Activated CD4-positive, alpha-beta memory T cell treated with anti-CD3 and anti-CD28 coated beads for 36 hours (primary cell): ENCODE data around the gene RAB22A. TPM values are rescaled to one million over a fixed set of nuclear protein-coding genes. Genes with fewer than 3 reads are reported as not detected.

ENCODE experiments used
- CTCF ChIA-PET: fragments of 350-600 bp; sonication (Branson Sonifier 250); formaldehyde crosslinking; loops from one replicate; lab custom pipeline; 2021; ENCODE audit warnings: antibody characterized with exemption, inconsistent platforms; lab: Charles Lee
- POLR2A ChIA-PET: fragments of 350-600 bp; sonication (Branson Sonifier 250); formaldehyde crosslinking; loops from one replicate; lab custom pipeline; 2021; ENCODE audit warnings: antibody characterized with exemption; lab: Charles Lee
- DNase-seq: peaks from one replicate; pipeline ENCODE4 v3.0.0-alpha.2; 2020
- H3K27ac Mint-ChIP-seq: one replicate; pipeline ENCODE4 v1.8.0; 2021; ENCODE audit warnings: mixed read lengths
- H3K27me3 Mint-ChIP-seq: one replicate; pipeline ENCODE4 v1.8.0; 2021; ENCODE audit warnings: mixed read lengths
- H3K36me3 Mint-ChIP-seq: one replicate; pipeline ENCODE4 v1.8.0; 2021; ENCODE audit warnings: mixed read lengths
- H3K4me1 Mint-ChIP-seq: one replicate; pipeline ENCODE4 v1.8.0; 2021; ENCODE audit warnings: low read depth, mixed read lengths
- H3K4me3 Mint-ChIP-seq: one replicate; pipeline ENCODE4 v1.8.0; 2021; ENCODE audit warnings: mild to moderate bottlenecking, mixed read lengths
- H3K9me3 Mint-ChIP-seq: one replicate; pipeline ENCODE4 v1.8.0; 2021; ENCODE audit warnings: mixed read lengths
- intact Hi-C: fragments of 100-400 bp; cut with micrococcal nuclease; formaldehyde crosslinking; loops from one replicate; pipeline ENCODE4 v1.15.1; 2023
- total RNA-seq, 2 experiments: library from RNA; stranded (reverse); gene quantifications; one replicate each; pipeline ENCODE4 v1.2.3, GENCODE V29; 2021

RAB22A gene
- total RNA-seq, 2 experiments from 2014 or later, result 10.5 to 12.0 TPM

DNA sequence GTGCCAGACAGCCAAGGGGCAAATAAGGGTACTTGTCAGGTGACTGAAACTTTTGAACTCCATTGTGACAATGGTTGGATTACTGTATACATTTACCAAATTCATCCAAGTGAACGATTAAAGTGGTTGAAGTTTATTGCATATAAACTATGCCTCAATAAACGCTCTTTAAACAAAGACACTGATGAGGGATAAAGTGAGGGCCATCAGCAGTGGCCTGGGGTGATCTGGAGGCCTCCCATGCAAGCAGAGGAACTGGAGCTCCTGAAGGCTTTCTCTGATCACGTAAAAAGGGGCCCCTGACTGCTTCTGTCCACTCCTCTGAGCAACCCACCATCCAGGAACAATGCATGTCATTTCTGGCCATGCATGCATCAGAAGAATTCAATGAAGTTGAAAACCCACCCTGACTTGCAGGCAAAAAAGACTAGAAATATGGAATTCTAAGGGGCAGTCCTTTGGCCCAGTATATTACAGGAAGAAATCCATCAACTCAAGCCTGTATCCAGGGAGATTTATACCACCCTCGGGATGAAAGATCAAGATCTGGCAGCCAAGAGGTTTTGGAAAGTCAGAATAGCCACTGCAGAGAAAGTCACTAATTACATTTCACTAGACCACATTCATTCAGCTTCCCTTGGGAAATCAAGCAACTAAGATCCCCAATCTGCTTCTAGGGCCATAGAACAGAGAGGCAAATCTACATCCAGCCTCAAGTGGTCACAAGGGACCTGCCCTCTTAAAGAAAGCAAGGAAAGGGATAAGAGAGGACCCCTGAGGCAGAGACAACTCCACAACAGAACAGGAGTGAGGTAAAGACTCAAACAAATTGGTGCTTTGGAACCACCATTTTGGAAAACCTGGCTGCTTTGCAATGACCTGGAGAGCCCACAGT, 31.7 kb upstream of the RAB22A start:
- POLR2A ChIA-PET, result no interaction called here
- DNase-seq, result no peak
- H3K4me1 Mint-ChIP-seq, result peaks cover 2% of the 10 kb centered on the region
- H3K27ac Mint-ChIP-seq, result no peak overlapping the region
- peaks cover 6% of the 10 kb centered on the region for H3K36me3 Mint-ChIP-seq
- no peaks in the 10 kb centered on the region for H3K27me3 Mint-ChIP-seq
- no peak overlapping the region for H3K4me3 Mint-ChIP-seq
- intact Hi-C loops, result no loop called here
- H3K9me3 Mint-ChIP-seq, result no peaks in the 10 kb centered on the region
- CTCF ChIA-PET, result no interaction called here

GRCh38 chr20:58286729-58287128, 22.8 kb upstream of the RAB22A start:
- peak; percentile 12 for DNase-seq
- peaks cover 13% of the 10 kb centered on the region for H3K4me1 Mint-ChIP-seq

GRCh38 chr20:58287638-58288037, 21.9 kb upstream of the RAB22A start:
- DNase-seq, result no peak
- no peak overlapping the region for H3K4me3 Mint-ChIP-seq
- POLR2A ChIA-PET, result interaction anchor here (1.3 kb wide), 1 partner anchor 25 kb away, joined by 4 read pairs; no protein-coding TSS in a partner anchor
- CTCF ChIA-PET, result no interaction called here
- H3K27ac Mint-ChIP-seq, result no peak overlapping the region
- H3K4me1 Mint-ChIP-seq, result peaks cover 12% of the 10 kb centered on the region
- no peaks in the 10 kb centered on the region for H3K9me3 Mint-ChIP-seq
- intact Hi-C loops, result no loop called here
- H3K27me3 Mint-ChIP-seq, result no peaks in the 10 kb centered on the region
- H3K36me3 Mint-ChIP-seq, result peaks cover 7% of the 10 kb centered on the region

More at GRCh38 chr20:58286729-58287128, 22.8 kb upstream of the RAB22A start:
- intact Hi-C loops, result no loop called here
- Mint-ChIP-seq H3K4me3 (no peak overlapping the region), H3K27me3 (no peaks in the 10 kb centered on the region), H3K9me3 (no peaks in the 10 kb centered on the region), H3K27ac (no peak overlapping the region), H3K36me3 (peaks cover 7% of the 10 kb centered on the region)
- POLR2A ChIA-PET, result interaction anchor here (0.6 kb wide), 1 partner anchor 9 kb away, joined by 3 read pairs; no protein-coding TSS in a partner anchor
- CTCF ChIA-PET, result no interaction called here

GRCh38 chr20:58289143-58289542, 20.4 kb upstream of the RAB22A start:
- Mint-ChIP-seq H3K27ac (no peak overlapping the region), H3K4me3 (no peak overlapping the region), H3K36me3 (peaks cover 7% of the 10 kb centered on the region), H3K4me1 (peaks cover 8% of the 10 kb centered on the region), H3K27me3 (no peaks in the 10 kb centered on the region), H3K9me3 (no peaks in the 10 kb centered on the region)
- ChIA-PET CTCF (no interaction called here), POLR2A (no interaction called here)
- no peak for DNase-seq
- intact Hi-C loops, result no loop called here

DNA sequence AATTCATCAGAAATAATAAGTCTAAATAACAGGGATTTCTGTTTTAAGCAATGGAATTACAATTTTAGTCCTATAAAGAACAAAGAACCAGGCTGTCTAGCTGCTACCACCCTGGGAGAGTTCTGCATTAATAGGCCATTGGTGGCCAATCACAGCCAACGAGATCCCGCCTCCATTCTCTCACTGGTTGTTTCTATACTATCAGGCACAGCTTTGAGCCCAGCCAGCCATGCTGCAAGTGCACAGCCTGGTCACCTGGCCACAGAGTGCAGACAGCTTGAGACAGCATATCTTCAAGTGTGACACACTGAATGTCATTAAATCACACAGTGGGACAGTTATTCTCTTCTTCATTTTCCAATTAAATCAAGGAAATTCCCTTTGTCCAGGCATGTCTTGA, 16.1 kb upstream of the RAB22A start:
- no peak overlapping the region for H3K27ac Mint-ChIP-seq
- H3K36me3 Mint-ChIP-seq, result no peaks in the 10 kb centered on the region

DNA sequence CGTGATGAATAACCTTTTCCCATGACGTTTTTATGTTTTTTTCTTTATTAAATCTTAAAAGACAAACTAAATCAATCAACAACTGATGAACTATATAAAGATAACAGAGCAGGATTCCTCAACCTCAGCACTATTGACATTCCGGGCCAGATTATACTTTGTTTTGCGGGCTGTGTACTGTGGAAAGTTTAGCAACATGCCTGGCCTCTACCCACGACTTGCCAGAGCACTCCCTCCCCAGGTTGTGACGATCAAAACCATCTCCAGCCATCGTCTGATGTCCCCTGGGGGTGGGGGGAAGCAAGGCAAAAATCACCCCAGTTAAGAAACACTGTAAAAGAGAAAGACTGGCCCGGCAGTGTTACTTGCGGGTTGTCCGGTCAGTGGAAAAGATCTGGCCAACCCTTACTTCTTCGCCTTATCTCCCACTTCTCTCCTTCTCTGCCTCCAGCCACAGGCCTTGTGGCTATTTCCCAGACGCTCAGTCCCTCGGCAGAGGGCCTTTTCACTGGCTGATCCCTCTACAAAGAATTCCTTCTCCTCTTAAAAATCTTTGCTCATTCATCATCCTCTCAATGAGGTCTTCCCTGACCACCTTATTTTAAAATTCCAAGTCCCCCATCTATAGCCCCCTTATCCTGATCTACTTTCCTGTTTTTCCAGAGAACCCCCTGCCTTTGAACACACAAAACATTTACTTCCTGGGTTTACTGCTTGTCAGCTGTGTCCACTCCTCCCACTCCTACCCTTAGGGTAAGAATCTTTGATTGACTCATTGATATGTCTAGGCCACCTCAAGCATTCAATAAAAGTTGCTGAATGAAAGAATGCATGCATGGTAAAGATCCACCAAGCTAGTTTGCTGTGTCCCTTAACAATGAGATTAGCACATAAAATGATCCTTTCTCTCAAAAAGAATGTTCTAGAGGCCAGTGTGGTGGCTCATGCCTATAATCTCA, 14.7 kb upstream of the RAB22A start:
- CTCF ChIA-PET, result no interaction called here
- Mint-ChIP-seq H3K27ac (no peak overlapping the region), H3K27me3 (no peaks in the 10 kb centered on the region)

More for the DNA sequence above, 16.1 kb upstream of the RAB22A start:
- DNase-seq, result no peak
- Mint-ChIP-seq H3K4me1 (peaks cover 6% of the 10 kb centered on the region), H3K4me3 (no peak overlapping the region), H3K27me3 (no peaks in the 10 kb centered on the region), H3K9me3 (no peaks in the 10 kb centered on the region)
- intact Hi-C loops, result no loop called here
- ChIA-PET POLR2A (interaction anchor here (1.1 kb wide), 1 partner anchor 13 kb away, joined by 3 read pairs; no protein-coding TSS in a partner anchor), CTCF (no interaction called here)

GRCh38 chr20:58296051-58296837, 13.3 kb upstream of the RAB22A start:
- Mint-ChIP-seq H3K27me3 (no peaks in the 10 kb centered on the region), H3K27ac (no peak overlapping the region)

More for the DNA sequence above, 14.7 kb upstream of the RAB22A start:
- H3K4me3 Mint-ChIP-seq, result no peak overlapping the region
- H3K4me1 Mint-ChIP-seq, result peaks cover 6% of the 10 kb centered on the region
- POLR2A ChIA-PET, result no interaction called here
- no peak for DNase-seq
- no peaks in the 10 kb centered on the region for H3K9me3 Mint-ChIP-seq
- intact Hi-C loops, result no loop called here
- H3K36me3 Mint-ChIP-seq, result no peaks in the 10 kb centered on the region

DNA sequence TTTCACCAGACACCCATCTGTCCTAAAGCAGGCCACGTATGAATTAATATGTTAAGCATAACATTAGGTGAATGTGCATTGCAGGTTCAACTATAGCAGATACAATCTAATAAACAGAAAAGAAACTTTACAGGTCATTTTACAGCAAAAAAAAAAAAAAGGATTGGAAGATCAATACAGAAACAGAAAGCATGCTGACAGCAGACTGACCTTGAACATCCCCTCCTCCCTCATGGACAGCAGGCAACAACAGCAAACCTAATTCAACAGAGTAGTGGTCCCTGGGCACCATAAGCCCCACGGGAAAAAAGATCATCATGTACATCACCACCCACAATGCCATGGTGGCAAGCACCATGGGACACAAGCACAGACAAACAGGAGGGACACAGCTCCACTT, 12.1 kb upstream of the RAB22A start:
- intact Hi-C loops, result no loop called here
- DNase-seq, result no peak
- CTCF ChIA-PET, result no interaction called here
- Mint-ChIP-seq H3K27ac (no peak overlapping the region), H3K36me3 (no peaks in the 10 kb centered on the region), H3K4me1 (peaks cover 6% of the 10 kb centered on the region), H3K4me3 (no peak overlapping the region), H3K9me3 (no peaks in the 10 kb centered on the region), H3K27me3 (no peaks in the 10 kb centered on the region)
- POLR2A ChIA-PET, result no interaction called here

More at GRCh38 chr20:58296051-58296837, 13.3 kb upstream of the RAB22A start:
- intact Hi-C loops, result no loop called here
- ChIA-PET CTCF (interaction anchor here (1.2 kb wide), 1 partner anchor 10 kb away, joined by 3 read pairs; no protein-coding TSS in a partner anchor), POLR2A (interaction anchor here (0.6 kb wide), 1 partner anchor 9 kb away, joined by 3 read pairs; no protein-coding TSS in a partner anchor)
- DNase-seq, result no peak
- peaks cover 6% of the 10 kb centered on the region for H3K4me1 Mint-ChIP-seq
- no peaks in the 10 kb centered on the region for H3K9me3 Mint-ChIP-seq
- H3K4me3 Mint-ChIP-seq, result no peak overlapping the region
- no peaks in the 10 kb centered on the region for H3K36me3 Mint-ChIP-seq

DNA sequence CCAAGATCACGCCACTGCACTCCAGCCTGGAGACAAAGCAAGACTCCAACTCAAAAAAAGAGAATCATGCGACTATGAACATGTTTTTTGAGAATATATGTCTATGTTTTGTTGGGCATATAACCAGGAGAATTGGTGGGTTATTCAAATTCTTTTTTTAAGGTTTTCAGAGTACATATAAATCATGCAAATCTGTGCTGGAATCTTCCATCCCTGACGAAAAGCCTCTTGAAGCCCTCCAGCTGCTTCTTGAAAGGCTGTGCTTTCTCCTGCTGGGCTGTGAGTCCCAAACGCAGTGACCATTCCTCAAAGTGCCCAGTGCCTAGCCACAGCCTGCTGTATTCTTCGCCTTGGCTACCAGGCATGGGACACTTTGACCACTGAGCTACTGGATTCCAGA, 9.2 kb upstream of the RAB22A start:
- H3K27ac Mint-ChIP-seq, result no peak overlapping the region
- intact Hi-C loops, result no loop called here
- peaks cover 2% of the 10 kb centered on the region for H3K36me3 Mint-ChIP-seq
- H3K4me1 Mint-ChIP-seq, result peaks cover 22% of the 10 kb centered on the region
- no peaks in the 10 kb centered on the region for H3K9me3 Mint-ChIP-seq
- CTCF ChIA-PET, result no interaction called here
- no peak for DNase-seq
- POLR2A ChIA-PET, result no interaction called here
- no peak overlapping the region for H3K4me3 Mint-ChIP-seq
- H3K27me3 Mint-ChIP-seq, result no peaks in the 10 kb centered on the region

- peaks cover 46% of the 10 kb centered on the region for H3K4me1 Mint-ChIP-seq
- peaks cover 3% of the 10 kb centered on the region for H3K36me3 Mint-ChIP-seq
- POLR2A ChIA-PET, result interaction anchor here (1.3 kb wide), 1 partner anchor 10 kb away, joined by 4 read pairs; no protein-coding TSS in a partner anchor
- intact Hi-C loops, result no loop called here
- no peak for DNase-seq
- H3K9me3 Mint-ChIP-seq, result no peaks in the 10 kb centered on the region
- H3K27me3 Mint-ChIP-seq, result no peaks in the 10 kb centered on the region
- CTCF ChIA-PET, result no interaction called here
- no peak overlapping the region for H3K27ac Mint-ChIP-seq
- H3K4me3 Mint-ChIP-seq, result no peak overlapping the region
These were observed 6.0 kb upstream of the RAB22A start for GRCh38 chr20:58303547-58303946.

- Mint-ChIP-seq H3K27ac (peak overlapping the region; percentile 19), H3K9me3 (no peaks in the 10 kb centered on the region), H3K4me3 (no peak overlapping the region), H3K36me3 (peaks cover 3% of the 10 kb centered on the region), H3K4me1 (peaks cover 48% of the 10 kb centered on the region), H3K27me3 (no peaks in the 10 kb centered on the region)
- CTCF ChIA-PET, result no interaction called here
- intact Hi-C loops, result loop anchor here (5.0 kb wide), 6 partner anchors 48 to 908 kb away; partner anchors contain the start of gene ZBP1
- POLR2A ChIA-PET, result no interaction called here
- DNase-seq, result no peak
These were observed 4.5 kb upstream of the RAB22A start for GRCh38 chr20:58305061-58305460.
